Type B pancreatic cell (in vitro differentiated cells): ENCODE results near the gene CDHR3. TPM values are rescaled to one million over a fixed set of nuclear protein-coding genes. Genes with fewer than 3 reads are reported as not detected.
"Not testable (repeated sequence)": the region's sequence is repeated elsewhere in the genome, so short reads cannot be mapped to it uniquely, and the experiment has no call there.

Experiments used
- DNase-seq: peaks from one replicate; pipeline ENCODE4 v3.0.0; 2021; ENCODE audit warnings: mixed read lengths; ENCODE audit not compliant: unreplicated experiment; ENCODE audit errors: extremely low spot score
- H3K27ac Mint-ChIP-seq: 2 replicates; pipeline ENCODE4 v1.8.0; 2021; ENCODE audit warnings: mild to moderate bottlenecking, mixed read lengths
- H3K27me3 Mint-ChIP-seq: 2 replicates; pipeline ENCODE4 v1.8.0; 2021; ENCODE audit warnings: mixed read lengths
- H3K36me3 Mint-ChIP-seq: 2 replicates; pipeline ENCODE4 v1.8.0; 2021; ENCODE audit warnings: mixed read lengths
- H3K4me1 Mint-ChIP-seq: one replicate; pipeline ENCODE4 v1.8.0; 2021; ENCODE audit warnings: mixed read lengths; ENCODE audit not compliant: unreplicated experiment
- H3K4me3 Mint-ChIP-seq: 2 replicates; pipeline ENCODE4 v1.8.0; 2021; ENCODE audit warnings: mild to moderate bottlenecking, mixed read lengths
- H3K9me3 Mint-ChIP-seq: 2 replicates; pipeline ENCODE4 v1.8.0; 2021; ENCODE audit warnings: mixed read lengths
- total RNA-seq: library from RNA; stranded (reverse); gene quantifications from 2 replicates; pipeline ENCODE4 v1.2.1, GENCODE V29; 2021; ENCODE audit warnings: low replicate concordance
- TF ChIP-seq, protein P1 (sequence below): fragments of 200-600 bp; sonication (generic); conservative IDR thresholded peaks from 2 replicates; pipeline ENCODE4 v1.5.0; 2021; ENCODE audit warnings: antibody characterized with exemption, mild to moderate bottlenecking

Gene CDHR3
- total RNA-seq, 1 donor from 2014 or later: 5.6 TPM

DNA sequence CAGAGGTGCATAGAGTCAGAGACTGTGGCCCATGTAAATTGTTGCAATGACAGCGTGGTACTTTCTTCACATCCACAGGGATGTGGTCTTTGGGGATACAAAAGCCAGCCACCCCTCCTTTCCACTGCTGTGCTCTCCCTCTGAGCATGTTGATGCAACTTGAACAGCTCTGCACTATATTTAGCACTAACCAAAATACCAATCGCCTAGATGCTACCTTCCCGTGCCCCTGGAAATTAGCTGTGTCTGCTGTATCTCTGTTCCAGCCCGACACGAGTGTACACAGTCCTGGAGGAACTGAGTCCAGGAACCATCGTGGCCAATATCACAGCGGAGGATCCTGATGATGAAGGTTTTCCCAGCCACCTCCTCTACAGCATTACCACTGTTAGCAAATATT lies 38.1 kb downstream of the CDHR3 start:
- Mint-ChIP-seq H3K36me3 (no peaks in the 10 kb centered on the region), H3K4me1 (peaks cover 17% of the 10 kb centered on the region), H3K9me3 (no peaks in the 10 kb centered on the region), H3K4me3 (no peak overlapping the region), H3K27me3 (peaks cover 8% of the 10 kb centered on the region), H3K27ac (no peak overlapping the region)
- no peak for DNase-seq
- TF ChIP-seq, protein P1, sequence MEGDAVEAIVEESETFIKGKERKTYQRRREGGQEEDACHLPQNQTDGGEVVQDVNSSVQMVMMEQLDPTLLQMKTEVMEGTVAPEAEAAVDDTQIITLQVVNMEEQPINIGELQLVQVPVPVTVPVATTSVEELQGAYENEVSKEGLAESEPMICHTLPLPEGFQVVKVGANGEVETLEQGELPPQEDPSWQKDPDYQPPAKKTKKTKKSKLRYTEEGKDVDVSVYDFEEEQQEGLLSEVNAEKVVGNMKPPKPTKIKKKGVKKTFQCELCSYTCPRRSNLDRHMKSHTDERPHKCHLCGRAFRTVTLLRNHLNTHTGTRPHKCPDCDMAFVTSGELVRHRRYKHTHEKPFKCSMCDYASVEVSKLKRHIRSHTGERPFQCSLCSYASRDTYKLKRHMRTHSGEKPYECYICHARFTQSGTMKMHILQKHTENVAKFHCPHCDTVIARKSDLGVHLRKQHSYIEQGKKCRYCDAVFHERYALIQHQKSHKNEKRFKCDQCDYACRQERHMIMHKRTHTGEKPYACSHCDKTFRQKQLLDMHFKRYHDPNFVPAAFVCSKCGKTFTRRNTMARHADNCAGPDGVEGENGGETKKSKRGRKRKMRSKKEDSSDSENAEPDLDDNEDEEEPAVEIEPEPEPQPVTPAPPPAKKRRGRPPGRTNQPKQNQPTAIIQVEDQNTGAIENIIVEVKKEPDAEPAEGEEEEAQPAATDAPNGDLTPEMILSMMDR: no peak

DNA sequence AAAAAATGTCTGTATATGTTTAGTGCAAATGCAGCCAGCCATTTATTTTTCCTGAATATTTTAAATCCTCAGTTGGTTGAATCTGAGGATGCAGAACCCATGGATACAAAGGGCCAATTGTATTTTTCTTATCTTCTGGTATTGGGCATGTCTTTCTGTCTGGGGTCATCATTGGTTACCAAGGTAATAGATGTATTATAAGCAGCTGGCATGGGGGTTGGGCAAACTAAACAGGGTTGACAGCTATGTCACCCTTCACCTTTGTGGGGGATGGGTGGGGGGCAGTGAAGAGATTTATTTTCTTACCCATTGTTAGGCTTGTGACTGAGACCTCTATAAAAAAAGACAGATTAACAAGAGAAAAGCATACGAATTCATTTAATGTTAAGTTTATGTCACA lies 38.8 kb downstream of the CDHR3 start:
- Mint-ChIP-seq H3K36me3 (no peaks in the 10 kb centered on the region), H3K4me3 (no peak overlapping the region), H3K4me1 (peaks cover 13% of the 10 kb centered on the region), H3K27me3 (peaks cover 7% of the 10 kb centered on the region), H3K27ac (no peak overlapping the region), H3K9me3 (no peaks in the 10 kb centered on the region)
- DNase-seq: no peak
- TF ChIP-seq, protein P1: no peak

DNA sequence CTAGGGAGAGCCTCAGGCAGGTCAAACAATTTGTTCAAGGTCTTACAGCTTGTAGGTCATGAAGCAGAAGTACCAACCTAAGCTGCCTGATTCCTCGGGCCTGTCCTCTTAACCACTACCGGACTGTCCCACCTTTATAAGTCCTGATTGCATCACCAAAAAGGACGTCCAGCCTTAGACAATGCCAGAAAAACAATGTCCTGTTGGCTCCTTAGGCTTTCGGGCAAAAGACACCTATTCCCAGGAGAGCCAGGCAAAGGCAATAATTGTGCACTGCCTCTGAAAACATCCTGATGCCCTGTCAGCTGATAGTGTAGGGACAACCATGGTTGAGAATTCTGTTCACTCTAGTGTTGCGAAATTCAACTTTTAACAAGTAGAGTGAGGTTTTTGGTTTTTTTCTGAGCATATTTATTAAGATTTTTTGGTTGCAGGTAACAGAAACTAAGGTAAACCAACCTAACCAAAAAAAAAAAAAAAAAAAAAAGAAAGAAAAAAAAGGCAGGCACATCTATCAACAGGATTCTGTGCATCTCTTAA lies 40.5 kb downstream of the CDHR3 start:
- H3K4me3 Mint-ChIP-seq: no peak overlapping the region
- no peak for DNase-seq
- no peak overlapping the region for H3K27ac Mint-ChIP-seq
- H3K36me3 Mint-ChIP-seq: no peaks in the 10 kb centered on the region
- TF ChIP-seq, protein P1: no peak
- H3K9me3 Mint-ChIP-seq: peaks cover 7% of the 10 kb centered on the region
- H3K4me1 Mint-ChIP-seq: peaks cover 6% of the 10 kb centered on the region
- H3K27me3 Mint-ChIP-seq: peaks cover 3% of the 10 kb centered on the region

DNA sequence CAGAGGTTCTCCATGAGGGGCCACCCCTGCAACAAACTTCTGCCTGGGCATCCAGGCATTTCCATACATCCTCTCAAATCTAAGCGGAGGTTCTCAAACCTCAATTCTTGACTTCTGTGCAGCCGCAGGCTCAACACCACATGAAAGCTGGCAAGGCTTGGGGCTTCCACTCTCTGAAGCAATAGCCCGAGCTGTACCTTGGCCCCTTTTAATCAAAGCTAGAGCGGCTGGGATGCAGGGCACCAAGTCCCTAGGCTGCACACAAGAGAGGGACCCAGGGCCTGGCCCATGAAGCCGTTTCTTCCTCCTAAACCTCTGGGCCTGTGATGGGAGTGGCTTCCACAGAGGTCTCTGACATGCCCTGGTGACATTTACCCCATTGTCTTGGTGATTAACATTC lies 43.8 kb downstream of the CDHR3 start:
- no peak overlapping the region for H3K4me3 Mint-ChIP-seq
- TF ChIP-seq, protein P1: no peak
- no peaks in the 10 kb centered on the region for H3K27me3 Mint-ChIP-seq
- H3K9me3 Mint-ChIP-seq: peaks cover 7% of the 10 kb centered on the region
- DNase-seq: no peak
- H3K27ac Mint-ChIP-seq: no peak overlapping the region
- H3K4me1 Mint-ChIP-seq: peaks cover 24% of the 10 kb centered on the region
- no peaks in the 10 kb centered on the region for H3K36me3 Mint-ChIP-seq

DNA sequence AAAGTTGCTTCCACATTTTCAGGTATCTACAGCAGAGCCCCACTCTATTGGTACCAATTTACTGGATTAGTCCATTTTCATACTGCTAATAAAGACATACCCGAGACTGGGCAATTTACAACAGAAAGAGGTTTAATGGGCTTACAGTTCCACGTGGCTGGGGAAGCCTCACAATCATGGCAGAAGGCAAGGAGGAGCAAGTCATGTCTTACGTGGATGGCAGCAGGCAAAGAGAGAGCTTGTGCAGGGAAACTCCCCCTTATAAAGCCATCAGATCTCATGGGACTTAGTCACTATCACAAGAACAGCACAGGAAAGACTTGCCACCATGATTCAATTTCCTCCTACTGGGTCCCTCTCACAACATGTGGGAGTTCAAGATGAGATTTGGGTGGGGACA lies 44.7 kb downstream of the CDHR3 start:
- Mint-ChIP-seq H3K27ac (peak overlapping the region; percentile 20), H3K4me1 (peaks cover 21% of the 10 kb centered on the region)
- not testable (repeated sequence) for H3K27me3 Mint-ChIP-seq, H3K4me3 Mint-ChIP-seq, H3K9me3 Mint-ChIP-seq, H3K36me3 Mint-ChIP-seq, DNase-seq

DNA sequence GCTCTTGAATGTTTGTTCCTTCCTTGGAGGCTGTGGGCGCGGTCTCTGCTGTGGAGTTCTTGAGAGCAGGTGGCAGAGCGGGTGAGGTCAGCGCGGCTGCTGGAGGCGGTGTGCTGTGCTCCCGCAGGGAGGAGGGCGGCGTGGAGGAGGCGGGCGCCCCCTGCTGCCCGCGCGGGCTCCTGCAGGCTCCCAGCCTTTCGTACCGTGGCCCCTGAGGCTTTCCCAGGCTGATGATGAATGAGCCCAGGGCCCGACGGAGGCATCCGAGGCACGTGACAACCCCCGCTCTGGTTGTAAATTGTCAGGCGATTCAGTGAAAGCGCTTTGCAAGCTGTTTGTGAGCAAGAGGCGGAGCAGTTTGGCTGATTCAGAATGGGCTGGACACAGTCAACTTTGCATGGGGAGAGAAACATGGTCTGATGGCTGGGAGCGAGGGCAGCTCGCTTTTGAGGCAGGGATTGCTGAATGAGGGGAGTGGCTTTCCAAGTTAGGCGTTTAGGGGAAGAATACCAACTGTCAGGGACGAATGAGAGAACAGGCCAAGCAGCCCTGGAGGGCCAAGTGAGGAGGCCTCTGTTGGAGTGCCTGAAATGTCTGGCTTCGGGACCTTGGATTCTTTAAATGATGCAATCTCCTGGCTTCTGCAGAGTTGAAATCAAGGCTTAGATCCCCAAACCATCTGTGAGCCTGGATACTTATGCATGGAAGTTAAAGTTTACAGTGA lies 46.6 kb downstream of the CDHR3 start:
- Mint-ChIP-seq H3K27ac (peak overlapping the region; percentile 83), H3K4me1 (peaks cover 21% of the 10 kb centered on the region), H3K36me3 (no peaks in the 10 kb centered on the region), H3K4me3 (peak overlapping the region; percentile 79), H3K27me3 (peaks cover 4% of the 10 kb centered on the region), H3K9me3 (peaks cover 7% of the 10 kb centered on the region)
- TF ChIP-seq, protein P1: peak; percentile 100
- peak; percentile 94 for DNase-seq
